ENCODE measurements around the gene ATP2C2.

ATP2C2 gene

DNA sequence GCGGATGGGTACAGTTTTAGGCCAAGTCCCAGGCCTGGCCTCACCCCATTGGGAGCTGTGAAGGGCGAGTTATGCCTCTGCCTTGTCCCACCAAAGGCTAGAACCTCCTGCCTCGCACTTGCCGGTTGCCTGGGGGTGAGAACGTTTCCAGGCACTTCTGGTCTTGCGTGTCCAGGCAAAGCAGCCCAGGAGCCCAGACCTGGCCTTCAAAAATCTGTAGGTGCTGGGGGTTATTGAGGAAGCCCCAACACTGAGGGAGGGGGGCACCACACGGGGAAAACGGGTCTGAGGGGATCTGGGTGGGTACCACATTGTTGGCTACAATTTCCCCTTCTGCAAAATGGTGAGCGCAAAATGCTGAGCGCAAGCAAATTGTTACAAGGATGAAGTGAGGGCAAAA lies 12.2 kb upstream of the ATP2C2 start:
- no peaks in the 10 kb centered on the region for H3K9me2 ChIP-seq (replicated peaks; ENCODE audit: insufficient read depth, low read length)
- no peak overlapping the region for H3K4me2 ChIP-seq (ENCODE audit: low read depth, low read length, poor library complexity, severe bottlenecking)

DNA sequence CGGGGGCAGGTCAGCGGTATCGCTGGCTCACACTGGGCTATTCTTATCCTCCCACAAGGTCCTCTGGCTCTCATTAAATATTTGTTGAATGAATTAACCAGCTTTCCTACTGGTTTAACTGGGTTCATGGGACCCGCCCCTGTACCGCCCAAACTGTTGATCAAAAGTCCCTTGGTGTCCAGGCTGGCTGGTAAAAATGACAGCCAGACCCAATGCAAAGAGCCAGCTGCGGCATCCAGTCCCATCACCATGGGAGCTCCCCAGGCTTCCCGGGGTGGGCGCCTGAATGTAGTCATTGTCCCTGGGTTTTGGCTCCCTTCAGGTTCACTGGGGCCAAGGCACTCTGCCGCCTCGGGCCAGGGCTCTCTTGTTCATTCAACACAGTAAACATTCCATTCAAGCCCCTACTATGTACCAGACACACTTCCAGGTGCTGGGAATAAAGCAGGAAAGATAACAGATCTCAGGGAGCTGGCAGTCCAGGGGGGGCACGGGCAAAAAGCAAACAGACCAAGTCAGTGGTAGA lies 11.7 kb upstream of the ATP2C2 start:
- no peaks in the 10 kb centered on the region for H3F3A ChIP-seq (ENCODE audit: insufficient read depth)
- no peak overlapping the region for H3K4me3 ChIP-seq (ENCODE audit: insufficient read depth, low read length, poor library complexity, severe bottlenecking)
- no peaks in the 10 kb centered on the region for H3K36me3 ChIP-seq (ENCODE audit: low read length)
- no peak for TF ChIP-seq EZH2phosphoT487 (conservative IDR thresholded peaks at IDR 0.05; ENCODE audit: low read length)
- TF ChIP-seq, protein P1, sequence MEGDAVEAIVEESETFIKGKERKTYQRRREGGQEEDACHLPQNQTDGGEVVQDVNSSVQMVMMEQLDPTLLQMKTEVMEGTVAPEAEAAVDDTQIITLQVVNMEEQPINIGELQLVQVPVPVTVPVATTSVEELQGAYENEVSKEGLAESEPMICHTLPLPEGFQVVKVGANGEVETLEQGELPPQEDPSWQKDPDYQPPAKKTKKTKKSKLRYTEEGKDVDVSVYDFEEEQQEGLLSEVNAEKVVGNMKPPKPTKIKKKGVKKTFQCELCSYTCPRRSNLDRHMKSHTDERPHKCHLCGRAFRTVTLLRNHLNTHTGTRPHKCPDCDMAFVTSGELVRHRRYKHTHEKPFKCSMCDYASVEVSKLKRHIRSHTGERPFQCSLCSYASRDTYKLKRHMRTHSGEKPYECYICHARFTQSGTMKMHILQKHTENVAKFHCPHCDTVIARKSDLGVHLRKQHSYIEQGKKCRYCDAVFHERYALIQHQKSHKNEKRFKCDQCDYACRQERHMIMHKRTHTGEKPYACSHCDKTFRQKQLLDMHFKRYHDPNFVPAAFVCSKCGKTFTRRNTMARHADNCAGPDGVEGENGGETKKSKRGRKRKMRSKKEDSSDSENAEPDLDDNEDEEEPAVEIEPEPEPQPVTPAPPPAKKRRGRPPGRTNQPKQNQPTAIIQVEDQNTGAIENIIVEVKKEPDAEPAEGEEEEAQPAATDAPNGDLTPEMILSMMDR (IDR thresholded peaks at IDR 0.05; ENCODE audit: insufficient read depth, low read length, poor library complexity, severe bottlenecking), result no peak
- H3K27ac ChIP-seq (ENCODE audit: low read depth, low read length), result no peak overlapping the region
- no peaks in the 10 kb centered on the region for H3K9me3 ChIP-seq (ENCODE audit: insufficient read depth, low read length)
- no peaks in the 10 kb centered on the region for H4K20me1 ChIP-seq (ENCODE audit: low read depth, low read length)
- H3K79me2 ChIP-seq (ENCODE audit: insufficient read depth, low read length), result no peaks in the 10 kb centered on the region
- H3K4me2 ChIP-seq (ENCODE audit: low read depth, low read length, poor library complexity, severe bottlenecking), result no peak overlapping the region
- H2AFZ ChIP-seq (ENCODE audit: low read depth, low read length, severe bottlenecking), result no peak overlapping the region
- H3K9ac ChIP-seq (ENCODE audit: low read length), result no peak overlapping the region
- H3K9me2 ChIP-seq (replicated peaks; ENCODE audit: insufficient read depth, low read length), result no peaks in the 10 kb centered on the region
- no peaks in the 10 kb centered on the region for H3K27me3 ChIP-seq (ENCODE audit: low read length)

More for the DNA sequence above, 12.2 kb upstream of the ATP2C2 start:
- no peak overlapping the region for H2AFZ ChIP-seq (ENCODE audit: low read depth, low read length, severe bottlenecking)
- no peaks in the 10 kb centered on the region for H3K9me3 ChIP-seq (ENCODE audit: insufficient read depth, low read length)
- H3K79me2 ChIP-seq (ENCODE audit: insufficient read depth, low read length), result no peaks in the 10 kb centered on the region
- no peaks in the 10 kb centered on the region for H3K27me3 ChIP-seq (ENCODE audit: low read length)
- no peak overlapping the region for H3K9ac ChIP-seq (ENCODE audit: low read length)
- no peak overlapping the region for H3K27ac ChIP-seq (ENCODE audit: low read depth, low read length)
- H3F3A ChIP-seq (ENCODE audit: insufficient read depth), result no peaks in the 10 kb centered on the region
- H4K20me1 ChIP-seq (ENCODE audit: low read depth, low read length), result no peaks in the 10 kb centered on the region
- TF ChIP-seq, protein P1 (IDR thresholded peaks at IDR 0.05; ENCODE audit: insufficient read depth, low read length, poor library complexity, severe bottlenecking), result no peak
- no peak for TF ChIP-seq EZH2phosphoT487 (conservative IDR thresholded peaks at IDR 0.05; ENCODE audit: low read length)
- H3K36me3 ChIP-seq (ENCODE audit: low read length), result no peaks in the 10 kb centered on the region
- no peak overlapping the region for H3K4me3 ChIP-seq (ENCODE audit: insufficient read depth, low read length, poor library complexity, severe bottlenecking)

DNA sequence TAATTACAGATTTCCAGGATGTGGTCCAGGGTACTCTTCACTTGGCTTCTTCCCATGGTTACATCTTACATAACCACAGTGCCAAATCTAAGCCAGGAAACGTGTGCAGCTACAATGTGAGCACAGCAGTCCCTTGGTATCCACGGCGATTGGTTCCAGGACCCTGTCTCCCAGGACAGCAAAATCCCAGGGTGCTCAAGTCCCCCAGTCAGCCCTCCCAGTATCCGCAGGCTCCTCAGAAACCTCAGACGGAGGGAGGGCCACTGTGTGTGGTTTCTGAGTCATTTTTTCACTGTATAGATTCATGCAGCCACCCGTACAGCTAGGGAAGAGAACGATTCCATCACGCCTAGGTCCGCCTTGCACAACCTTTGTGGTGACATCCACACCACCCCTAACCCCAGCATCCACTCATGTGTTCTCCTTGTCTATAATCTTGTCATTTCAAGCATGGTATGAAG lies 11.1 kb upstream of the ATP2C2 start:
- no peak overlapping the region for H3K27ac ChIP-seq (ENCODE audit: low read depth, low read length)
- no peak overlapping the region for H3K9ac ChIP-seq (ENCODE audit: low read length)

More for the DNA sequence above, 11.1 kb upstream of the ATP2C2 start:
- Histone ChIP-seq H2AFZ (ENCODE audit: low read depth, low read length, severe bottlenecking) (no peak overlapping the region), H3K36me3 (ENCODE audit: low read length) (no peaks in the 10 kb centered on the region), H3K4me3 (ENCODE audit: insufficient read depth, low read length, poor library complexity, severe bottlenecking) (no peak overlapping the region), H3K4me2 (ENCODE audit: low read depth, low read length, poor library complexity, severe bottlenecking) (no peak overlapping the region), H3K79me2 (ENCODE audit: insufficient read depth, low read length) (no peaks in the 10 kb centered on the region), H3K27me3 (ENCODE audit: low read length) (no peaks in the 10 kb centered on the region), H3F3A (ENCODE audit: insufficient read depth) (no peaks in the 10 kb centered on the region), H3K9me2 (replicated peaks; ENCODE audit: insufficient read depth, low read length) (no peaks in the 10 kb centered on the region), H3K9me3 (ENCODE audit: insufficient read depth, low read length) (no peaks in the 10 kb centered on the region), H4K20me1 (ENCODE audit: low read depth, low read length) (no peaks in the 10 kb centered on the region)
- TF ChIP-seq EZH2phosphoT487 (conservative IDR thresholded peaks at IDR 0.05; ENCODE audit: low read length), result no peak
- TF ChIP-seq, protein P1 (IDR thresholded peaks at IDR 0.05; ENCODE audit: insufficient read depth, low read length, poor library complexity, severe bottlenecking), result no peak

Data from SU-DHL-6 (cell line).